ENCODE data around the gene PSMD11.

The PSMD11 gene

Small RNAs within 50 kb of the gene (small RNA-seq; reads per million reads assigned to genes)
- gene AC005899.2, result 0 reads per million in 2 experiments
- gene AC005899.6, result 0 to 0.04 reads per million in 2 experiments
- gene RF00019, result 0 reads per million in 2 experiments
